Neural progenitor cell (in vitro differentiated cells): ENCODE data around the gene CDC20B. TPM values are rescaled to one million over a fixed set of nuclear protein-coding genes. Genes with fewer than 3 reads are reported as not detected.

ENCODE experiments used
- DNase-seq: peaks from one replicate; pipeline ENCODE4 v3.0.0-alpha.2; 2016; ENCODE audit warnings: low spot score
- H2AFZ ChIP-seq: fragments of 200-600 bp; sonication (generic); replicated peaks from 2 replicates; pipeline ENCODE4 v1.6.1; 2016; ENCODE audit warnings: antibody characterized with exemption
- H3F3A ChIP-seq: fragments of 200-600 bp; sonication (generic); 2 replicates; pipeline ENCODE4 v1.6.1; 2016; ENCODE audit warnings: antibody characterized with exemption, low read depth
- H3K27ac ChIP-seq: fragments of 200-600 bp; sonication (generic); 2 replicates; pipeline ENCODE4 v1.5.1; 2016; ENCODE audit warnings: mild to moderate bottlenecking
- H3K27me3 ChIP-seq: fragments of 200-600 bp; sonication (generic); 2 replicates; pipeline ENCODE4 v1.6.1; 2016; ENCODE audit warnings: mild to moderate bottlenecking, moderate library complexity
- H3K36me3 ChIP-seq: fragments of 200-600 bp; sonication (generic); 2 replicates; pipeline ENCODE4 v1.5.1; 2016
- H3K4me1 ChIP-seq: fragments of 200-600 bp; sonication (generic); 2 replicates; pipeline ENCODE4 v1.6.1; 2016; ENCODE audit warnings: mixed run types
- H3K4me2 ChIP-seq: fragments of 200-600 bp; sonication (generic); 2 replicates; pipeline ENCODE4 v1.6.1; 2016
- H3K4me3 ChIP-seq: fragments of 200-600 bp; sonication (generic); 2 replicates; pipeline ENCODE4 v1.5.1; 2016
- H3K79me2 ChIP-seq: fragments of 200-600 bp; sonication (generic); 2 replicates; pipeline ENCODE4 v1.6.1; 2016; ENCODE audit warnings: low read depth
- H3K9ac ChIP-seq: fragments of 200-600 bp; sonication (generic); 2 replicates; pipeline ENCODE4 v1.6.1; 2016
- H3K9me3 ChIP-seq: fragments of 200-600 bp; sonication (generic); 2 replicates; pipeline ENCODE4 v1.5.1; 2016; ENCODE audit warnings: low read depth
- H4K20me1 ChIP-seq: fragments of 200-600 bp; sonication (generic); 2 replicates; pipeline ENCODE4 v1.6.1; 2016; ENCODE audit warnings: low read depth
- H3K27ac Mint-ChIP-seq: 3 replicates; pipeline ENCODE4 v1.8.0; 2021; ENCODE audit warnings: mixed read lengths
- H3K27me3 Mint-ChIP-seq: 2 replicates; pipeline ENCODE4 v1.8.0; 2022; ENCODE audit warnings: low read depth, mild to moderate bottlenecking, inconsistent platforms, moderate library complexity, mixed read lengths; ENCODE audit not compliant: insufficient read depth
- H3K36me3 Mint-ChIP-seq: 3 replicates; pipeline ENCODE4 v1.8.0; 2021; ENCODE audit warnings: mixed read lengths
- H3K4me1 Mint-ChIP-seq: 3 replicates; pipeline ENCODE4 v1.8.0; 2021; ENCODE audit warnings: mixed read lengths
- H3K4me3 Mint-ChIP-seq: 3 replicates; pipeline ENCODE4 v1.8.0; 2021; ENCODE audit warnings: mild to moderate bottlenecking, moderate library complexity, mixed read lengths
- H3K9me3 Mint-ChIP-seq: 3 replicates; pipeline ENCODE4 v1.8.0; 2020; ENCODE audit warnings: mixed read lengths
- CTCF ChIP-seq: fragments of 200-600 bp; sonication (generic); IDR thresholded peaks from 2 replicates; pipeline ENCODE4 v1.5.1; 2017; ENCODE audit warnings: antibody characterized with exemption, mild to moderate bottlenecking
- EZH2 ChIP-seq: fragments of 200-600 bp; sonication (generic); IDR thresholded peaks from 2 replicates; pipeline ENCODE4 v1.6.1; 2017; ENCODE audit warnings: antibody characterized with exemption, mild to moderate bottlenecking, moderate library complexity
- EZH2phosphoT487 ChIP-seq: fragments of 200-600 bp; sonication (generic); IDR thresholded peaks from 2 replicates; pipeline ENCODE4 v1.6.1; 2017; ENCODE audit warnings: antibody characterized with exemption
- total RNA-seq: library from RNA; depleted of rRNA; stranded (reverse); fragments of >200 nt; gene quantifications from 2 replicates; pipeline ENCODE4 v1.2.3, GENCODE V29; 2015; ENCODE audit warnings: low replicate concordance

Gene CDC20B
- total RNA-seq, 1 donor from 2014 or later = not detected

DNA sequence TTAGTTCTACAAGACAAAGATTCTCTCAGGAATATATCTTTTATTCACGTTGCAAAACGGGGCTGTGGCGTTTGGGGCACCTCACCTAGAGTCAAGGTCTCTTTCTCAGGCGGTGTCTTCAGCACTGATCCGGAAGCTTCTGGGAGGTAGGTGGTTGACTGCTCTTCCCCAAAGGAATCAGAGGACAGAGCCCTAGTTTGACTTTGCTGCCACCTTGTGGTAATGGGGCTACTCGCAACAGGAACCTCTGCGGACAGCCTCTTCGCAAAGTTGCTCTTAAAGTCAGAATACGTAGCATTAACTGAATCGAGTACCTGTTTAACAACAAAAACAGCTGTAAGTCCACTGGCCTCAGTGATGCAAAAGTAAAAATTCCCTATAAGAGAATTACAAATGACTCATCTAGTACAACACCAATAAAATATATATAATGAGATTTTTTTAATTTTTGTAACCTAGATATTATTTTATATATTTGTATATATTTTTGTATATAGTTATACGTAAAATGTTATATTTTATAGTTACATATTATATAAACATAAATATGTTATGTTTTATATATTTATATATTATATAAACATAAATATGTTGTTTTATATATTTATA is 26.3 kb downstream of the CDC20B start:
- no peaks in the 10 kb centered on the region for H4K20me1 ChIP-seq
- TF ChIP-seq EZH2phosphoT487 (no peak), CTCF (peak; percentile 98), EZH2 (no peak)
- H3K9ac ChIP-seq = no peak overlapping the region
- no peaks in the 10 kb centered on the region for H3K36me3 ChIP-seq
- no peak overlapping the region for H3K4me2 ChIP-seq
- no peak overlapping the region for H3K27ac ChIP-seq
- no peaks in the 10 kb centered on the region for H3K27me3 ChIP-seq
- H3K79me2 ChIP-seq = no peaks in the 10 kb centered on the region
- Mint-ChIP-seq H3K27ac (no peak overlapping the region), H3K36me3 (no peaks in the 10 kb centered on the region), H3K9me3 (no peaks in the 10 kb centered on the region), H3K4me3 (no peak overlapping the region), H3K27me3 (no peaks in the 10 kb centered on the region), H3K4me1 (peaks cover 4% of the 10 kb centered on the region)
- no peak overlapping the region for H3K4me3 ChIP-seq
- peak; percentile 90 for DNase-seq
- peaks cover 9% of the 10 kb centered on the region for H3F3A ChIP-seq
- H3K4me1 ChIP-seq = no peaks in the 10 kb centered on the region
- no peak overlapping the region for H2AFZ ChIP-seq
- H3K9me3 ChIP-seq = no peaks in the 10 kb centered on the region

GRCh38 chr5:55146080-55146479 is 26.9 kb downstream of the CDC20B start:
- H3K9me3 Mint-ChIP-seq = no peaks in the 10 kb centered on the region
- no peaks in the 10 kb centered on the region for H3K27me3 ChIP-seq
- H3K4me3 ChIP-seq = no peak overlapping the region
- H3F3A ChIP-seq = peaks cover 9% of the 10 kb centered on the region
- H3K4me2 ChIP-seq = no peak overlapping the region
- no peak overlapping the region for H3K27ac Mint-ChIP-seq
- TF ChIP-seq EZH2phosphoT487 = no peak
- TF ChIP-seq EZH2 = no peak
- no peak for TF ChIP-seq CTCF
- no peaks in the 10 kb centered on the region for H4K20me1 ChIP-seq
- H3K4me1 Mint-ChIP-seq = peaks cover 6% of the 10 kb centered on the region
- H3K9ac ChIP-seq = no peak overlapping the region
- H3K79me2 ChIP-seq = no peaks in the 10 kb centered on the region
- H3K36me3 Mint-ChIP-seq = no peaks in the 10 kb centered on the region
- H3K4me3 Mint-ChIP-seq = no peak overlapping the region
- H2AFZ ChIP-seq = no peak overlapping the region
- H3K36me3 ChIP-seq = no peaks in the 10 kb centered on the region
- no peak for DNase-seq
- H3K4me1 ChIP-seq = no peaks in the 10 kb centered on the region
- H3K27ac ChIP-seq = no peak overlapping the region
- no peaks in the 10 kb centered on the region for H3K9me3 ChIP-seq
- H3K27me3 Mint-ChIP-seq = no peaks in the 10 kb centered on the region

DNA sequence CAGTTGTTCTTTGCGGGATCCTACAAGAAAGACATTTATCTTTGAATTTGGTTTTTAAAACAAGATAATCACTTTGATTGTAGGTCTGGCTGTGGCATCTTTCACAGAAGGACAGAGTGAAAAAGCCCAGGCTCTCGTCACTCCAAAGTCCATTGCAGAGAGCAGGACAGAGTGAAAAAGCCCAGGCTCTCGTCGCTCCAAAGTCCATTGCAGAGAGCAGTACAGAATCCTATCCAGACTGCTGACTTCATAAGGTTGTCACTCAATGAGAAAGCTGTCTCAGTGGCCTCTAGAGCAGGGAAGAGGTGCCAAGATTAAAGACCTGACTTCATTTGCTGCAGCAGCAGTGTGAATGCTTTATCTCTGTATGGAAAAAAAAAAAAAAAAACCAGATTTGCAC is 29.4 kb downstream of the CDC20B start:
- no peaks in the 10 kb centered on the region for H3K36me3 ChIP-seq
- Mint-ChIP-seq H3K4me3 (no peak overlapping the region), H3K9me3 (no peaks in the 10 kb centered on the region)

More for the DNA sequence above, 29.4 kb downstream of the CDC20B start:
- no peak overlapping the region for H3K27ac Mint-ChIP-seq
- peak overlapping the region; percentile 45 for H2AFZ ChIP-seq
- H4K20me1 ChIP-seq = no peaks in the 10 kb centered on the region
- H3K79me2 ChIP-seq = no peaks in the 10 kb centered on the region
- no peak overlapping the region for H3K4me2 ChIP-seq
- peaks cover 11% of the 10 kb centered on the region for H3K4me1 Mint-ChIP-seq
- H3K9me3 ChIP-seq = no peaks in the 10 kb centered on the region
- H3K9ac ChIP-seq = no peak overlapping the region
- DNase-seq = no peak
- H3K27me3 ChIP-seq = no peaks in the 10 kb centered on the region
- no peak overlapping the region for H3K27ac ChIP-seq
- no peaks in the 10 kb centered on the region for H3K4me1 ChIP-seq
- TF ChIP-seq EZH2 = no peak
- no peak for TF ChIP-seq CTCF
- TF ChIP-seq EZH2phosphoT487 = no peak
- no peaks in the 10 kb centered on the region for H3K27me3 Mint-ChIP-seq
- H3K4me3 ChIP-seq = no peak overlapping the region
- H3K36me3 Mint-ChIP-seq = no peaks in the 10 kb centered on the region
- peaks cover 9% of the 10 kb centered on the region for H3F3A ChIP-seq
